ENCODE results near the gene FAM222B. TPM values are rescaled to one million over a fixed set of nuclear protein-coding genes. Genes with fewer than 3 reads are reported as not detected.
"Not testable (repeated sequence)": the region's sequence is repeated elsewhere in the genome, so short reads cannot be mapped to it uniquely, and the experiment has no call there.

Gene FAM222B
- total and polyA plus RNA-seq, 3 experiments from 2014 or later: 19.3 to 21.5 (median 20.6) TPM

DNA sequence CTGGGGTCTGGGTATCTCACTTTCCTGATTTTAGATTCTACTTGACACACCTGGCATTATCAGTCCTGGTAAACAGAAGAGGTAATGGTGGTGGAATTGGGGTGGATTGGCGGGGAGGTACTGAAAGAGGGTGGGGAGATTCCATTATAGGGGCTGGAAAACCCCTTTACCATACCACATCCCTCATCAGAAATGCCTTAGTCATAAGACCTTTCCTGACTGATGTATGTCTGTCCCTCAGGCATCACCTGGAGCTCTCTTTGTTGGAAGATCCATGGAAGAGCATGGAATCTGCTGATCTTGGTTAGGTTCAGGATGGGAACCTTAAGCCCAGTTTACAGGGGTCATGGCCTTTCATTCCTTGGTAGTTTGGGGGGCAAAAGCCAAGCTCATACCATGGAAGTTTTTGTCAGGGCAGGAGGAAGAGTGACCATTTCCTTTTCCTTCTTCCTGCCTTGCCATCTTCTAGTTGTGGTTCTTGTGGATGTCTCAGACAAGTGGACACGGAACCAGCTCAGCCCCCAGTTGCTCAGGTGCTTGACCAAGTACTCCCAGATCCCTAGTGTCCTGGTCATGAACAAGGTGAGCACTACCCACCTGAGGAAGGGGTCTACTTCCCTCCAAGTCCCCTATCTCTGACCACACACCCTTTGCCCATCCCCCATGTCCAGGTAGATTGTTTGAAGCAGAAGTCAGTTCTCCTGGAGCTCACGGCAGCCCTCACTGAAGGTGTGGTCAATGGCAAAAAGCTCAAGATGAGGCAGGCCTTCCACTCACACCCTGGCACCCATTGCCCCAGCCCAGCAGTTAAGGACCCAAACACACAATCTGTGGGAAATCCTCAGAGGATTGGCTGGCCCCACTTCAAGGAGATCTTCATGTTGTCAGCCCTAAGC lies 15.6 kb upstream of the FAM222B start:
- peak overlapping the region in 2 of 7 donors; percentile 78 to 89 for H3K4me3 Mint-ChIP-seq
- no peaks in the 10 kb centered on the region for H3K27me3 Mint-ChIP-seq
- H3K4me1 ChIP-seq (ENCODE audit: insufficient read depth, low read length): peaks cover 14% of the 10 kb centered on the region
- DNase-seq: no peak
- POLR2A ChIA-PET: interaction anchor here (0.6 kb wide), 1 partner anchor 11 kb away, joined by 4 read pairs; no protein-coding TSS in a partner anchor
- no peak overlapping the region for H3K4me3 ChIP-seq (ENCODE audit: low read length)
- H3K27me3 ChIP-seq (ENCODE audit: insufficient read depth, low read length, poor library complexity, severe bottlenecking): no peaks in the 10 kb centered on the region
- CTCF ChIA-PET: interaction anchor here (1.4 kb wide), 1 partner anchor 45 kb away, joined by 5 read pairs; the partner anchor contains the start of gene DHRS13
- H3K27ac ChIP-seq (ENCODE audit: low read depth, low read length): no peak overlapping the region
- peaks cover 15 to 23% (median 20%) of the 10 kb centered on the region in 3 donors for H3K4me1 Mint-ChIP-seq
- H3K36me3 Mint-ChIP-seq: peaks cover 0 to 47% (median 12%) of the 10 kb centered on the region in 3 donors
- peaks cover 17% of the 10 kb centered on the region for H3K36me3 ChIP-seq (ENCODE audit: insufficient read depth, low read length)
- H3K9me3 ChIP-seq (ENCODE audit: low read length): no peaks in the 10 kb centered on the region
- peak overlapping the region in 2 of 8 donors; percentile 20 to 57 for H3K27ac Mint-ChIP-seq
- no peaks in the 10 kb centered on the region for H3K9me3 Mint-ChIP-seq

DNA sequence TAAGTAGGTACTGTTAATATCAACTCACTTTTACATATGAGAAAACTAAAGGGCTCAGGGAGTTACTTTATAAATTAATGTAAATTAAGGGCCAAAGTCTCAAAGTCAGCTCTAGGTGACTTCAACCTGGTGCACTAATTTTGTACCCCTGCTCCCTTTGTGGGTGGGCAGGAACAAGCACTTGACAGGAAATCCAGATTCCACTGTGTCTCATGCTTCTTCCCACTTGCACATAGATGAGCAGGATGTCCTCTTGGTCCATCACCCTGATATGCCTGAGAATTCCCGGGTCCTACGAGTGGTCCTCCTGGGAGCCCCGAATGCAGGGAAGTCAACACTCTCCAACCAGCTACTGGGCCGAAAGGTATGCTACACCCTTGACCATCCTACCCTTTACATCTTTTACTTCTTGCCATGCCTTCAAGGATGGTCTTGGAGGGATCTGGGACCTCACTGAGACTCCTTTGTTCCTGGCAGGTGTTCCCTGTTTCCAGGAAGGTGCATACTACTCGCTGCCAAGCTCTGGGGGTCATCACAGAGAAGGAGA lies 13.5 kb upstream of the FAM222B start:
- no peak for DNase-seq
- H3K27me3 ChIP-seq (ENCODE audit: insufficient read depth, low read length, poor library complexity, severe bottlenecking): no peaks in the 10 kb centered on the region
- Mint-ChIP-seq H3K9me3 (no peaks in the 10 kb centered on the region), H3K4me1 (peaks cover 15 to 23% (median 20%) of the 10 kb centered on the region in 3 donors), H3K36me3 (peaks cover 0 to 42% (median 10%) of the 10 kb centered on the region in 3 donors), H3K27me3 (no peaks in the 10 kb centered on the region), H3K27ac (peak overlapping the region in 2 of 8 donors; percentile 17 to 78), H3K4me3 (peak overlapping the region; percentile 87 to 97 (median 93))
- no peak overlapping the region for H3K27ac ChIP-seq (ENCODE audit: low read depth, low read length)
- peaks cover 17% of the 10 kb centered on the region for H3K36me3 ChIP-seq (ENCODE audit: insufficient read depth, low read length)
- ChIA-PET CTCF (interaction anchor here (1.0 kb wide), 2 partner anchors 14 to 46 kb away, joined by 3 read pairs; partner anchors contain the start of gene FAM222B), POLR2A (interaction anchor here (0.5 to 1.3 kb wide), 4 partner anchors 41 to 111 kb away, joined by 3 to 6 read pairs (median 4); partner anchors contain the start of genes DHRS13 and FLOT2)
- H3K9me3 ChIP-seq (ENCODE audit: low read length): no peaks in the 10 kb centered on the region
- H3K4me1 ChIP-seq (ENCODE audit: insufficient read depth, low read length): peaks cover 14% of the 10 kb centered on the region
- H3K4me3 ChIP-seq (ENCODE audit: low read length): no peak overlapping the region

DNA sequence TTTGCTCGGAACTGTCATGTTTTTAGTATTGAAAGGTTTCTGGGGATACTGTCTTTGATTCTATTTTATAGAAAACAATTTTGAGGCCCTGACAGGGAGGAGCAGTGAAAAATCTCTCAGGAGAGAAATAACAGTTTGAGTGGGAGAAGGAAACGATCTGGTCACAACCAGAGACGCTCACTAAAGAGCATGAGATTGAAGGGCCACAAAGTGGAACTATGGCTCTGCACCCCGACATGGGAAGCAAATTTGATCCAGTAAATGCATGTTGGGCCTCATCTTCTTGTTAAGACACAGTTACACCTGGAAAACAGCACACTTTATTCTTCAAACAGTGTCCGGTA lies 12.7 kb upstream of the FAM222B start:
- peak overlapping the region; percentile 78 to 97 (median 90) for H3K27ac Mint-ChIP-seq
- peaks cover 14% of the 10 kb centered on the region for H3K4me1 ChIP-seq (ENCODE audit: insufficient read depth, low read length)
- H3K4me3 Mint-ChIP-seq: peak overlapping the region; percentile 87 to 97 (median 93)
- H3K27me3 Mint-ChIP-seq: no peaks in the 10 kb centered on the region
- H3K36me3 ChIP-seq (ENCODE audit: insufficient read depth, low read length): peaks cover 17% of the 10 kb centered on the region
- H3K4me1 Mint-ChIP-seq: peaks cover 15 to 23% (median 20%) of the 10 kb centered on the region in 3 donors
- H3K27me3 ChIP-seq (ENCODE audit: insufficient read depth, low read length, poor library complexity, severe bottlenecking): no peaks in the 10 kb centered on the region
- POLR2A ChIA-PET: interaction anchor here (1.3 kb wide), 1 partner anchor 42 kb away, joined by 4 read pairs; the partner anchor contains the start of gene FLOT2
- no peaks in the 10 kb centered on the region for H3K9me3 Mint-ChIP-seq
- H3K27ac ChIP-seq (ENCODE audit: low read depth, low read length): peak overlapping the region; percentile 70
- H3K9me3 ChIP-seq (ENCODE audit: low read length): no peaks in the 10 kb centered on the region
- peak overlapping the region; percentile 91 for H3K4me3 ChIP-seq (ENCODE audit: low read length)
- H3K36me3 Mint-ChIP-seq: peaks cover 0 to 37% (median 10%) of the 10 kb centered on the region in 3 donors
- CTCF ChIA-PET: interaction anchor here (0.9 to 1.0 kb wide), 2 partner anchors 13 to 136 kb away, joined by 3 read pairs; partner anchors contain the start of genes FAM222B and RPL23A
- no peak for DNase-seq

DNA sequence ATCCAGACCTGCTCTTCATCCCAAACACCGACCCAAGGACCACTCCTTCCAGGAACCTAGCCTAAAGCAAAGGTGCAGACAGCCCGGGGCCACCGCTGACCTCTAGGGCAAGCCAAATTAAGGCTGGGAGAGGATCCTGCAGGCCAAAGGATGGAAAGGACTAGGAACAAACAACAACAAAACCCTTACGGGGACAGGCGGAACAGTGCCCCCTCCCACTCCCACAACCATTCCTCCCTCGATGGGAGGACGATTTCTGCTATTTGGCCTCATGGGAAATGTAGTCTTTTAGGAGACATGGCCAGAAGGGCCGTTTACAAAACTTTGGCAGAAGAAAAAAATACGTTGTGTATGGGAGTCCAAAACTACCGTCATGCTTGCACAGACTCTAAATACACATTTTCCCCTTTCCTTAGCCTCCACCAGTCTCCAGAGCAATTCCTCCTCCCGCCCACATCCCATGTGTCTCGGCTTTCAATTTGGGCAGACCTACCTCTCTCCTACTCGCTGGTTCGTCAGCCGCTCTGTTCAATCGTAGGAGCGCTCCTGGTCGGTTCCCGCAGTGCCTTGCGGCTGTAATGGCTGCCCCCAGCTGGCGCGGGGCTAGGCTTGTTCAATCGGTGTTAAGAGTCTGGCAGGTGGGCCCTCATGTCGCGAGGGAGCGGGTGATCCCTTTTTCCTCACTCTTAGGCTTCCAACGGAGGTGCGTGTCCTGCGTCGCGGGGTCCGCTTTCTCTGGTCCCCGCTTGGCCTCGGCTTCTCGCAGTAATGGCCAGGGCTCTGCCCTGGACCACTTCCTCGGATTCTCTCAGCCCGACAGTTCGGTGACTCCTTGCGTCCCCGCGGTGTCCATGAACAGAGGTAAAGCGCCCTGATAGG lies 12.1 kb upstream of the FAM222B start, which contains the start of gene ERAL1:
TSS of gene ERAL1 (plus strand) at position 560 of the 879 bp plus-strand sequence. CDS start at position 579, 19 bp downstream.
- DNase-seq: peak; percentile 77 to 88 (median 80)
- H3K4me1 ChIP-seq (ENCODE audit: insufficient read depth, low read length): peaks cover 14% of the 10 kb centered on the region
- H3K9me3 ChIP-seq (ENCODE audit: low read length): no peaks in the 10 kb centered on the region
- H3K27ac ChIP-seq (ENCODE audit: low read depth, low read length): peak within 1 kb of the TSS; percentile 70
- Mint-ChIP-seq H3K36me3 (peaks cover 0 to 34% (median 10%) of the 10 kb centered on the region in 3 donors), H3K4me1 (peaks cover 15 to 23% (median 20%) of the 10 kb centered on the region in 3 donors), H3K4me3 (peak within 1 kb of the TSS; percentile 87 to 97 (median 93)), H3K9me3 (no peaks in the 10 kb centered on the region), H3K27me3 (no peaks in the 10 kb centered on the region), H3K27ac (peak within 1 kb of the TSS; percentile 78 to 97 (median 90))
- H3K4me3 ChIP-seq (ENCODE audit: low read length): peak within 1 kb of the TSS; percentile 91
- H3K27me3 ChIP-seq (ENCODE audit: insufficient read depth, low read length, poor library complexity, severe bottlenecking): no peaks in the 10 kb centered on the region
- ChIA-PET POLR2A (interaction anchor here (0.6 kb wide), 1 partner anchor 127 kb away, joined by 4 read pairs; no protein-coding TSS in a partner anchor), CTCF (interaction anchor here (0.9 kb wide), 1 partner anchor 135 kb away, joined by 3 read pairs; the partner anchor contains the start of gene RPL23A)
- peaks cover 17% of the 10 kb centered on the region for H3K36me3 ChIP-seq (ENCODE audit: insufficient read depth, low read length)

DNA sequence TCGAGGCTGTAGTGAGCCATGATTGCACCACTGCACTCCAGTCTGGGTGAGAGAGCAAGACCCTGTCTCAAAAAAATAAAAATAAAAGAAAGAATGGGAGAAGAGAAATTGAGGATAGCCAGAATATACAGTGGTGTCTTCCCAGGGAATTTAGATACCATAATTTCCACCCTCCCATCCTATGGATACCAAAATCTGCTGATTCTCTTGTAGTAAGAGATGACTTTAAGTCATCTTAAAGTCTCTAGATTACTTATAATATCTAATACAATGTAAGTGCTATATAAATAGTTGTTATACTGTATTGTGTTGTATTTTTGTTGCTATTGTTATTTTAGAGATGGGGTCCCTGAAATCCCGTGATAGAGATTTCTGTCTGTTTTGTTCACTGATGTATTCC lies 10.7 kb upstream of the FAM222B start:
- peaks cover 14% of the 10 kb centered on the region for H3K4me1 ChIP-seq (ENCODE audit: insufficient read depth, low read length)
- Mint-ChIP-seq H3K27ac (peak overlapping the region in 3 of 8 donors; percentile 19 to 33 (median 29)), H3K4me1 (peaks cover 15 to 23% (median 20%) of the 10 kb centered on the region in 3 donors), H3K9me3 (no peaks in the 10 kb centered on the region), H3K4me3 (peak overlapping the region; percentile 19 to 91 (median 39)), H3K27me3 (no peaks in the 10 kb centered on the region), H3K36me3 (peaks cover 0 to 24% (median 4%) of the 10 kb centered on the region in 3 donors)
- ChIA-PET POLR2A (interaction anchor here (0.7 kb wide), 3 partner anchors 44 to 242 kb away, joined by 7 to 14 read pairs (median 8); partner anchors contain the start of gene FLOT2), CTCF (interaction anchor here (2.0 kb wide), 1 partner anchor 11 kb away, joined by 5 read pairs; the partner anchor contains the start of gene FAM222B)
- H3K27ac ChIP-seq (ENCODE audit: low read depth, low read length): no peak overlapping the region
- no peak for DNase-seq
- no peak overlapping the region for H3K4me3 ChIP-seq (ENCODE audit: low read length)
- H3K9me3 ChIP-seq (ENCODE audit: low read length): no peaks in the 10 kb centered on the region
- peaks cover 8% of the 10 kb centered on the region for H3K36me3 ChIP-seq (ENCODE audit: insufficient read depth, low read length)
- no peaks in the 10 kb centered on the region for H3K27me3 ChIP-seq (ENCODE audit: insufficient read depth, low read length, poor library complexity, severe bottlenecking)

DNA sequence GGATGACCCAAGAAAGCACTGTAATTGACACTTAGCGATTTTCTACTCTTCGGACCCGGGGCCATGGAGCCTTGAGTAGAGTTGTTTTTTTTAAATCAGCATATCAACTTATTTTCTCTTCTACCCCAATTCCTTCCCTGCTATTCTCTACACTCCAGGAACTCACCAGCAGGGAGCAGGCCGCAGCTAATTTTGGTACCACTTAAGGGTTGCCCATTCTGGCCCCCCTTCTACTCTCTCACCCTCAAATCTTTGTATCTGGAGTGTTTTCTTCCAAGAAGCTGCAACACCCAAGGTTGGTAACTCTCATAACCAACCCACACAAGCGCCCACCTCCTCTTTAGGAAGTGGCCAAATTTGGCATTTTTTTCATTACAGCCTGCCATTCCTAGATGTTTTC lies 6.7 kb upstream of the FAM222B start:
- ChIA-PET POLR2A (no interaction called here), CTCF (interaction anchor here (0.7 to 2.4 kb wide), 11 partner anchors 11 to 331 kb away, joined by 3 to 10 read pairs (median 3); partner anchors contain the start of genes DHRS13 and FLOT2)
- H3K27me3 ChIP-seq (ENCODE audit: insufficient read depth, low read length, poor library complexity, severe bottlenecking): no peaks in the 10 kb centered on the region
- Mint-ChIP-seq H3K27me3 (no peaks in the 10 kb centered on the region), H3K36me3 (no peaks in the 10 kb centered on the region), H3K9me3 (no peaks in the 10 kb centered on the region), H3K27ac (no peak overlapping the region), H3K4me1 (peaks cover 2 to 3% (median 2%) of the 10 kb centered on the region in 3 donors), H3K4me3 (peak overlapping the region in 1 of 7 donors; percentile 5)
- H3K4me1 ChIP-seq (ENCODE audit: insufficient read depth, low read length): peaks cover 2% of the 10 kb centered on the region
- no peak for DNase-seq
- no peaks in the 10 kb centered on the region for H3K36me3 ChIP-seq (ENCODE audit: insufficient read depth, low read length)
- H3K9me3 ChIP-seq (ENCODE audit: low read length): no peaks in the 10 kb centered on the region
- H3K4me3 ChIP-seq (ENCODE audit: low read length): no peak overlapping the region
- no peak overlapping the region for H3K27ac ChIP-seq (ENCODE audit: low read depth, low read length)

DNA sequence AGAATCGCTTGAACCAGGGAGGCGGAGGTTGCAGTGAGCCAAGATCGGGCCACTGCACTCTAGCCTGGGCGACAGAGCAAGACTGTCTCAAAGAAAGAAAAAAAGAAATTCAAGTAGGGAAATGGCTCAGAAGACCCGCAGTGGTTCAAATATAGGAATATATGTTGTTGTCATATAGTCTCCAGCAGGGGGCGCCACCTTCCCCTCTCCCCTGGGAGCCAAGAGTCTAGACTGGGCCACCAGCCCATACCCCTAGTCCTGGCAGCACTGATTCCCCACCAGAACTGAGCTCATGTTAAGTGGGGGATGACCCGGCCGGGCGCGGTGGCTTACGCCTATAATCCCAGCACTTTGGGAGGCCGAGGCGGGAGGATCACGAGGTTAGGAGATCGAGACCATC lies 6.1 kb upstream of the FAM222B start:
- H3K27me3 Mint-ChIP-seq; H3K9me3 Mint-ChIP-seq; H3K36me3 Mint-ChIP-seq; H3K27me3 ChIP-seq (ENCODE audit: insufficient read depth, low read length, poor library complexity, severe bottlenecking); H3K36me3 ChIP-seq (ENCODE audit: insufficient read depth, low read length); POLR2A ChIA-PET; H3K9me3 ChIP-seq (ENCODE audit: low read length); H3K4me3 ChIP-seq (ENCODE audit: low read length); H3K4me1 Mint-ChIP-seq; H3K27ac ChIP-seq (ENCODE audit: low read depth, low read length); H3K4me1 ChIP-seq (ENCODE audit: insufficient read depth, low read length): not testable (repeated sequence)
- DNase-seq: peak; percentile 34 to 68 (median 40)
- CTCF ChIA-PET: interaction anchor here (0.7 to 2.4 kb wide), 12 partner anchors 12 to 122 kb away, joined by 3 to 10 read pairs (median 3); partner anchors contain the start of genes DHRS13 and FLOT2
- peak overlapping the region in 2 of 8 donors; percentile 10 to 57 for H3K27ac Mint-ChIP-seq
- peak overlapping the region in 1 of 7 donors; percentile 70 for H3K4me3 Mint-ChIP-seq

Measured in CD8-positive, alpha-beta memory T cell (primary cell).